ENCODE measurements around the gene ARL11.

DNA sequence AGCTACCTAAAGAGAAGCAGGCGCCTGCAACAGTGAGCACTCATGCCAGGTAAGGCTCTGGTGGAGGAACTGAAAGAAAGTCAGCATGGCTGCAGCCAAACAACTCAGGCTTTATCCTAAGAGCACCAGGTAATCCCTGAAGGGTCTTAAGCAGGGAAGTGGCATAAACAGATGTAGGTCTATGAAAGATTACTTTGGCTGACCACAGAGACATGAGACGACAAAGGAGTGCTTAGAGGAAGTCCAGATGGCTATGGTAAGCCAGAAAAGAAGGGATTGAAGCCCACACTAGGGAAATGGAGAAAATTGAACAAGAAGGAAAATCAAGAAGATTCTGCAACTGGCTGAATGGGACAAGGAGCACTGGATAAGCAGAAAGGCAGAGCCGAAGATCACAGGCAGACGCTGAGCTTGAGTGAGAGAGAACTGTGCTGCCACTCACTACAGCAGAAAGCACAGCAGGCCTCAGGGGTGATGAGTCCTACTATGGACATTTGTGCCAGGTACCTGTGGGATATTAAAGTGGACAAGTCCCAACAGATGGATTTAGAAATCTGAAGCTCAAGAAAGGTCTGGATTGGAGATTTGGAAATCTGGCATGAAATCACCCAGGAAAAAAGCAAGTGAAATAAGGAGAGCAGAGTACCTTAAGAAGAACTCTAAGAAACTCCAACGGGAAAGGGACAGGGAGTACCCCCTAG is 47.2 kb upstream of the ARL11 start:
- no peak for TF ChIP-seq POLR2A (IDR thresholded peaks at IDR 0.05)
- TF ChIP-seq, protein P1, sequence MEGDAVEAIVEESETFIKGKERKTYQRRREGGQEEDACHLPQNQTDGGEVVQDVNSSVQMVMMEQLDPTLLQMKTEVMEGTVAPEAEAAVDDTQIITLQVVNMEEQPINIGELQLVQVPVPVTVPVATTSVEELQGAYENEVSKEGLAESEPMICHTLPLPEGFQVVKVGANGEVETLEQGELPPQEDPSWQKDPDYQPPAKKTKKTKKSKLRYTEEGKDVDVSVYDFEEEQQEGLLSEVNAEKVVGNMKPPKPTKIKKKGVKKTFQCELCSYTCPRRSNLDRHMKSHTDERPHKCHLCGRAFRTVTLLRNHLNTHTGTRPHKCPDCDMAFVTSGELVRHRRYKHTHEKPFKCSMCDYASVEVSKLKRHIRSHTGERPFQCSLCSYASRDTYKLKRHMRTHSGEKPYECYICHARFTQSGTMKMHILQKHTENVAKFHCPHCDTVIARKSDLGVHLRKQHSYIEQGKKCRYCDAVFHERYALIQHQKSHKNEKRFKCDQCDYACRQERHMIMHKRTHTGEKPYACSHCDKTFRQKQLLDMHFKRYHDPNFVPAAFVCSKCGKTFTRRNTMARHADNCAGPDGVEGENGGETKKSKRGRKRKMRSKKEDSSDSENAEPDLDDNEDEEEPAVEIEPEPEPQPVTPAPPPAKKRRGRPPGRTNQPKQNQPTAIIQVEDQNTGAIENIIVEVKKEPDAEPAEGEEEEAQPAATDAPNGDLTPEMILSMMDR (IDR thresholded peaks at IDR 0.05): no peak
- no peak for TF ChIP-seq POLR2AphosphoS5 (IDR thresholded peaks at IDR 0.05)
